ENCODE data around the gene RPL27. TPM values are rescaled to one million over a fixed set of nuclear protein-coding genes. Genes with fewer than 3 reads are reported as not detected.

Gene RPL27
- total and polyA plus RNA-seq, 2 of the 8 experiments (the other 6 are each of a cell fraction or from before 2014, with no cell fraction given), result 1,415 to 3,779 TPM

- H2BK5ac ChIP-seq (ENCODE audit: low read depth, low read length), result no peak overlapping the region
- WGBS, 2 experiments (ENCODE audit: extremely low coverage in 1 of 2, insufficient coverage in 1 of 2, insufficient read length in 1 of 2, insufficient replicate concordance in 2 of 2, low coverage in 1 of 2, low lambda C conversion rate in 2 of 2, missing lambda C conversion rate in 1 of 2), result 91% methylated on average over 4 of the region's 4 CpGs; no CpG with 5 or more reads in 1 of the 2 experiments
- FAIRE-seq, result no peak
- TF ChIP-seq HDAC6 (IDR thresholded peaks at IDR 0.05; ENCODE audit: low read depth, low read length) (no peak), ATF3 (IDR thresholded peaks at IDR 0.05; ENCODE audit: insufficient read depth, low read depth, low read length) (no peak), CHD2 (IDR thresholded peaks at IDR 0.05; ENCODE audit: low read length) (no peak), SIRT6 (IDR thresholded peaks at IDR 0.05; ENCODE audit: low read length) (no peak), GTF2F1 (IDR thresholded peaks at IDR 0.05; ENCODE audit: borderline replicate concordance, low read depth, low read length) (no peak), POLR2A (IDR thresholded peaks at IDR 0.05; ENCODE audit: control extremely low read depth in 1 of 2, low read depth in 2 of 2, low read length in 2 of 2) (no peak), CTCF (IDR thresholded peaks at IDR 0.05; ENCODE audit: control extremely low read depth in 1 of 3, insufficient read depth in 1 of 3, low read depth in 1 of 3, low read length in 3 of 3) (no peak), SP1 (IDR thresholded peaks at IDR 0.05; ENCODE audit: low read depth, low read length) (no peak), TAF1 (IDR thresholded peaks at IDR 0.05; ENCODE audit: low read depth, low read length) (no peak), BACH1 (IDR thresholded peaks at IDR 0.05; ENCODE audit: low read length) (no peak), E2F6 (IDR thresholded peaks at IDR 0.05) (no peak), POLR2AphosphoS5 (IDR thresholded peaks at IDR 0.05; ENCODE audit: low read depth, low read length) (no peak)
Measured at GRCh38 chr17:43044024-43044423, 45.8 kb downstream of the RPL27 start.

More at GRCh38 chr17:43044024-43044423, 45.8 kb downstream of the RPL27 start:
- Histone ChIP-seq H3K4me2 (ENCODE audit: insufficient read depth in 1 of 2, low read depth in 2 of 2, low read length in 2 of 2) (no peak overlapping the region), H3K4ac (replicated peaks; ENCODE audit: insufficient read length, low read depth, low read length) (no peak overlapping the region), H2AFZ (ENCODE audit: low read length) (no peak overlapping the region), H3K9me3 (ENCODE audit: insufficient read depth in 2 of 2, low read depth in 1 of 2, low read length in 1 of 2) (no peaks in the 10 kb centered on the region), H3K56ac (replicated peaks; ENCODE audit: insufficient read length, low read depth, low read length) (no peak overlapping the region), H3K23me2 (ENCODE audit: low read depth, low read length) (no peaks in the 10 kb centered on the region), H3K4me3 (ENCODE audit: extremely low read depth in 1 of 4, insufficient read depth in 2 of 4, low read depth in 3 of 4, low read length in 4 of 4) (no peak overlapping the region), H4K8ac (ENCODE audit: extremely low read depth, insufficient read depth, low read length) (no peak overlapping the region), H3K79me1 (ENCODE audit: low read depth, low read length) (no peaks in the 10 kb centered on the region), H2BK20ac (ENCODE audit: low read length) (no peak overlapping the region), H4K5ac (ENCODE audit: insufficient read length, low read depth, low read length) (no peak overlapping the region), H2BK12ac (ENCODE audit: low read depth, low read length) (no peak overlapping the region), H2BK15ac (ENCODE audit: low read length) (no peak overlapping the region), H3K27me3 (replicated peaks in 1 of 4; ENCODE audit: control insufficient read depth in 3 of 4, extremely low read depth in 1 of 4, insufficient read depth in 3 of 4, low read length in 3 of 4) (no peaks in the 10 kb centered on the region), H4K20me1 (replicated peaks in 1 of 2; ENCODE audit: control insufficient read depth in 1 of 2, insufficient read depth in 2 of 2, low read length in 2 of 2) (no peaks in the 10 kb centered on the region), H3K36me3 (ENCODE audit: control insufficient read depth in 2 of 4, insufficient read depth in 4 of 4, low read length in 3 of 4) (peaks cover under 1 to 4% (median 2%) of the 10 kb centered on the region in 4 experiments; a peak in 4 of 8 replicates), H3K18ac (ENCODE audit: extremely low read depth, low read length) (no peak overlapping the region), H3K4me1 (replicated peaks in 1 of 4; ENCODE audit: control insufficient read depth in 3 of 4, insufficient read depth in 4 of 4, low read length in 3 of 4) (peaks cover 1 to 32% (median 22%) of the 10 kb centered on the region in 4 experiments), H3K27ac (ENCODE audit: low read depth, low read length) (no peak overlapping the region), H3K23ac (ENCODE audit: insufficient read length) (no peak overlapping the region), H2BK120ac (replicated peaks; ENCODE audit: low read depth, low read length) (no peak overlapping the region), H3K79me2 (ENCODE audit: control insufficient read depth in 1 of 2, insufficient read depth in 2 of 2, low read length in 2 of 2) (no peaks in the 10 kb centered on the region), H2AK5ac (ENCODE audit: low read depth, low read length) (no peak overlapping the region), H4K91ac (replicated peaks; ENCODE audit: insufficient read length, low read length) (no peak overlapping the region), H3K14ac (ENCODE audit: insufficient read length) (no peak overlapping the region), H3K9ac (replicated peaks in 1 of 4; ENCODE audit: extremely low read depth in 1 of 4, low read depth in 3 of 4, low read length in 3 of 4) (no peak overlapping the region)
- DNase-seq (ENCODE audit: low read depth in 1 of 2, low spot score in 2 of 2), result no peak
- ChIA-PET POLR2A (ENCODE audit: partially characterized antibody) (interaction anchor here (1.1 to 2.0 kb wide), 3 partner anchors 9 to 46 kb away, joined by 3 to 8 read pairs (median 4); partner anchors contain the start of gene RPL27), CTCF (ENCODE audit: partially characterized antibody) (interaction anchor here (1.0 to 3.1 kb wide), 5 partner anchors 9 to 38 kb away, joined by 3 to 21 read pairs (median 4); no protein-coding TSS in a partner anchor)

Measured in H1 (cell line).